ENCODE results near the gene CIP2A. TPM values are rescaled to one million over a fixed set of nuclear protein-coding genes. Genes with fewer than 3 reads are reported as not detected.

CIP2A gene
- total RNA-seq, 1 experiment from 2014 or later = 34.2 TPM

GRCh38 chr3:108595321-108595720 lies 6.1 kb upstream of the CIP2A start:
- Histone ChIP-seq H2AFZ (ENCODE audit: low read length) (no peak overlapping the region), H3K9ac (ENCODE audit: extremely low read depth, insufficient read length, low read length) (no peak overlapping the region), H3K79me2 (ENCODE audit: insufficient read depth, low read length) (peaks cover 2% of the 10 kb centered on the region; the same call in 1 of the 2 replicates), H2AK5ac (ENCODE audit: insufficient read length, low read length) (no peak overlapping the region), H3T11ph (ENCODE audit: low read length) (no peak overlapping the region), H3K27ac (ENCODE audit: insufficient read length, low read depth, low read length) (no peak overlapping the region), H3K9me3 (ENCODE audit: control insufficient read depth, low read depth, low read length) (no peaks in the 10 kb centered on the region), H3K56ac (ENCODE audit: insufficient read length, low read depth, low read length) (no peak overlapping the region), H2BK12ac (ENCODE audit: insufficient read length, low read depth, low read length) (no peak overlapping the region), H3K4me1 (ENCODE audit: insufficient read depth, low read length) (no peaks in the 10 kb centered on the region), H3K4me2 (ENCODE audit: insufficient read depth, insufficient read length, low read length) (no peak overlapping the region), H4K5ac (ENCODE audit: insufficient read length, low read depth, low read length) (no peak overlapping the region), H3K4ac (ENCODE audit: low read depth, low read length) (no peak overlapping the region), H2BK120ac (ENCODE audit: low read depth, low read length, poor library complexity, severe bottlenecking) (no peak overlapping the region), H3K23me2 (ENCODE audit: insufficient read length, low read depth, low read length, poor library complexity, severe bottlenecking) (peaks cover 2% of the 10 kb centered on the region), H3K79me1 (ENCODE audit: insufficient read depth, low read depth, low read length, poor library complexity, severe bottlenecking) (peaks cover 2% of the 10 kb centered on the region), H4K91ac (ENCODE audit: insufficient read length, low read depth, low read length) (no peak overlapping the region), H2BK5ac (ENCODE audit: insufficient read length, low read length) (no peak overlapping the region), H3K23ac (ENCODE audit: insufficient read length, low read depth, low read length) (no peak overlapping the region), H4K8ac (replicated peaks; ENCODE audit: insufficient read length, low read depth, low read length) (no peak overlapping the region), H3K18ac (ENCODE audit: insufficient read length, low read depth, low read length) (no peak overlapping the region), H2BK15ac (ENCODE audit: low read depth, low read length) (no peak overlapping the region), H3K14ac (ENCODE audit: insufficient read depth, low read length) (no peak overlapping the region), H3K27me3 (ENCODE audit: insufficient read depth, low read length) (no peaks in the 10 kb centered on the region), H2BK20ac (ENCODE audit: low read depth, low read length, poor library complexity, severe bottlenecking) (no peak overlapping the region), H4K20me1 (ENCODE audit: control insufficient read depth, insufficient read depth, insufficient read length) (no peaks in the 10 kb centered on the region)
- H3K4me3 Mint-ChIP-seq = no peak overlapping the region
- TF ChIP-seq CTCF (conservative IDR thresholded peaks at IDR 0.05) = no peak
- no CpG with 5 or more reads among the region's 2 CpGs for WGBS (ENCODE audit: extremely low coverage, insufficient read length, low lambda C conversion rate)
- no peaks in the 10 kb centered on the region for H3K36me3 Mint-ChIP-seq (ENCODE audit: insufficient read depth in 1 of 3, low read depth in 3 of 3)
- no peaks in the 10 kb centered on the region for H3K27me3 Mint-ChIP-seq (ENCODE audit: low read depth)
- no peaks in the 10 kb centered on the region for H3K9me3 Mint-ChIP-seq
- H3K4me1 Mint-ChIP-seq = peaks cover 11 to 15% of the 10 kb centered on the region in 2 experiments
- DNase-seq = no peak
- H3K27ac Mint-ChIP-seq = no peak overlapping the region
